GM12865 (cell line): ENCODE results near the gene NSD2.

ENCODE experiments used
- DNase-seq: peaks from one replicate; pipeline ENCODE4 v3.0.0; 2010; ENCODE audit warnings: low read depth
- H3K4me3 ChIP-seq: 2 replicates; pipeline ENCODE4 v1.5.1; 2011; ENCODE audit warnings: mild to moderate bottlenecking, low read depth, low read length, control low read depth
- CTCF ChIP-seq: IDR thresholded peaks from 2 replicates; pipeline ENCODE4 v1.5.1; 2011; ENCODE audit warnings: low read length, control low read depth, low read depth, inconsistent platforms; ENCODE audit not compliant: insufficient read depth; ENCODE audit errors: missing control alignments

The NSD2 gene

GRCh38 chr4:1952058-1952700, 81.0 kb downstream of the NSD2 start:
- no peak for TF ChIP-seq CTCF
- no peak for DNase-seq
- H3K4me3 ChIP-seq = no peak overlapping the region

- no peak for TF ChIP-seq CTCF
- no peak for DNase-seq
- H3K4me3 ChIP-seq = no peak overlapping the region
Measured at GRCh38 chr4:1952719-1953118, 81.5 kb downstream of the NSD2 start.

GRCh38 chr4:1953335-1953734, 82.1 kb downstream of the NSD2 start:
- no peak for DNase-seq
- no peak for TF ChIP-seq CTCF
- no peak overlapping the region for H3K4me3 ChIP-seq

GRCh38 chr4:1956631-1957030, 85.4 kb downstream of the NSD2 start:
- no peak for DNase-seq
- no peak for TF ChIP-seq CTCF
- no peak overlapping the region for H3K4me3 ChIP-seq

GRCh38 chr4:1958276-1959103, 87.3 kb downstream of the NSD2 start:
- TF ChIP-seq CTCF = no peak
- H3K4me3 ChIP-seq = no peak overlapping the region
- DNase-seq = no peak

- no peak overlapping the region for H3K4me3 ChIP-seq
- TF ChIP-seq CTCF = no peak
- no peak for DNase-seq
Measured at GRCh38 chr4:1959104-1959384, 87.9 kb downstream of the NSD2 start.

GRCh38 chr4:1960170-1960825, 89.1 kb downstream of the NSD2 start:
- DNase-seq = no peak
- H3K4me3 ChIP-seq = no peak overlapping the region
- TF ChIP-seq CTCF = no peak
